Epithelial cell of esophagus (primary cell): ENCODE measurements around the gene PUS1.

Source experiments
- DNase-seq: peaks from one replicate; pipeline ENCODE4 v3.0.0; 2010; ENCODE audit warnings: low read depth
- H3K4me3 ChIP-seq: 2 replicates; pipeline ENCODE4 v1.5.1; 2011; ENCODE audit warnings: mild to moderate bottlenecking, low read length, control low read depth
- CTCF ChIP-seq: IDR thresholded peaks from 2 replicates; pipeline ENCODE4 v1.5.1; 2011; ENCODE audit warnings: low read depth, mild to moderate bottlenecking, low read length, control low read depth, inconsistent platforms; ENCODE audit not compliant: insufficient read depth; ENCODE audit errors: missing control alignments

Gene PUS1

DNA sequence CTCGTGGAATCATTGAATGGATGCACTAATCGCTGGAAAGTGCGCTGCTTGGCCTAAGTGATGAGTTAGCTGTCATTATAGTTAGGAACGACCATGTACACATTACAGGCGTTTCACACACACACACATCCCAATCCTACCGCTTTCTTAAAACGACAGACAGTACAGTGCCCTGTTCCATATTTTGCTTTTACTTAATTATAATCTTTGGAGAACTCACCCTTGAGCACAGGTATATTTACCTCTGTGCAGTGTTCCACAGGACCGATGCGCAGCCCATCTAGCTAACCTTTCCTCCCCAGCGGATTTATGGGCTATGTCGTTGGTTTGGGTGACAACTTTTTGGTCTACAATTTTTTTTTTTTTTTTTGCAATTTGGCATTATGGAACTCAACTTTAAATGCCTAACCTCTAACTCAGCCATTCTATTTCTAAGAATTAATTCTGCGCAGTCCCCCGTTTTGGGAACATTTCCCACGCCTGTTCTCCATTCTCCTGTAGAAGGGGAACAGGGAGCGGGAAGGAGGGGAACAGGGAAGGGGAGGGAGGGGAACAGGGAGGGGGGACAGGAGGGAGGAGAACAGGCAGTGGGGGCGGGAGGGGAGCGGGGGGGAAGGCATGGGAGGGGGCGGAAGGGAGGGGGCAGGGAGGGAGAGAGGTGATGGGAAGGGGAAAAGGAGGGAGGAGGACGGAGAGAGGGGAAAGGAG, 35.3 kb upstream of the PUS1 start:
- H3K4me3 ChIP-seq, result peak overlapping the region; percentile 14
- DNase-seq, result no peak
- TF ChIP-seq CTCF, result no peak

DNA sequence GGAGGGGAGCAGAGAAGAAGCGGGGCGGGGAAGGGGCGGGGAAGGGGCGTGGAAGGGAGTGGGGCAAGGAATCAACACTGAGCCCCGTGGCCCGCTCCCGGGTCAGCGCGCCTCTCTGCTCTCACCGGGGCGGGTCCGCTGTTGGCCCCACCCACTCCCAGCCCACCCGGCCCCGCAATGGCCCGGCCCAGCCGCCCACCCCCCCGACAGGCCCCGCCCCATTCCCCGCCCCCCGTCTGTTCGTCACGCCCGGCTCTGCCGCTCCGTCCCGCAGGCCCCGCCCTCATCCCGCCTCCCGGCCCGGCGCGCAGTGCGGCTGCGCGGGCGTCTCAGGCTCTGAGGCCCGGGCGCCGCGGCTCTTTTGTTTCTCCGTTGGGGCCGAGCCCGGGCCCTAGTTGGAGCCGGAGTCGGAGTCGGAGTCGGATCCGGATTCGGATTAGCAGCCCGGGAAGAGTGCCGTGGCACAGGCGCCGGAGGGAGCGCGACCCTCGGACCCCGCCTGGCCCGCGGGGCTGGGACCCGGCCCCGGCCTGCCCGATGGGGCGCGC, 34.7 kb upstream of the PUS1 start, which contains the start of gene ULK1:
ULK1 (plus strand) TSS at position 310 of the 548 bp plus-strand sequence. CDS start 380 bp downstream, outside the sequence.
- peak within 1 kb of the TSS; percentile 68 for H3K4me3 ChIP-seq
- no peak for TF ChIP-seq CTCF
- peak; percentile 87 for DNase-seq

DNA sequence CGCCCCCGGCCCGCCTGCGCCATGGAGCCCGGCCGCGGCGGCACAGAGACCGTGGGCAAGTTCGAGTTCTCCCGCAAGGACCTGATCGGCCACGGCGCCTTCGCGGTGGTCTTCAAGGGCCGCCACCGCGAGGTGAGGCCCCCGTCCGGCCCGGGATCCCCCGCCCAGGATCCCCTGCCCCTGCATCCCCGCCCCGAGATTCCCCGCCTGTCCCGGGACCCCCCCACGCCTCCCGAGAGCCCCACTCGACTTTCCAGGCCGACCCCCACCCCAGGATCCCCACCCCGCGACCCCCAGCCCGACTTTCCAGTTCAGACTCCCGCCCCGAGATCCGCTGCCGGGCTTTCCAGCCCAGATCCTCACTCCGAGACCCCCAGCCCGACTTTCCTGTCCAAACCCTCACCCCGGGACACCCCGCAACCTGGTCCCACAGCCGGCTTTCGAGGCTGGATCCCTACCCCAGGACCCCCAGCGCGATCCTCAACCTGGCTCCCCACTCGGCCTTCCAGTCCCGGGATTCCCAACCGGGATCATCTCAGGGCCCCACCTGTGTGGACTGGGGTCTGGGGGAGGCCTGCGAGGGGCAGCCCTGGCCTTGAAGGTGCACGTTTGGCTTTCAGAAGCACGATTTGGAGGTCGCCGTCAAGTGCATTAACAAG, 34.0 kb upstream of the PUS1 start:
- no peak for TF ChIP-seq CTCF
- DNase-seq, result peak; percentile 24
- peak overlapping the region; percentile 68 for H3K4me3 ChIP-seq

GRCh38 chr12:131895640-131896079, 33.4 kb upstream of the PUS1 start:
- no peak for DNase-seq
- H3K4me3 ChIP-seq, result peak overlapping the region; percentile 68
- no peak for TF ChIP-seq CTCF

DNA sequence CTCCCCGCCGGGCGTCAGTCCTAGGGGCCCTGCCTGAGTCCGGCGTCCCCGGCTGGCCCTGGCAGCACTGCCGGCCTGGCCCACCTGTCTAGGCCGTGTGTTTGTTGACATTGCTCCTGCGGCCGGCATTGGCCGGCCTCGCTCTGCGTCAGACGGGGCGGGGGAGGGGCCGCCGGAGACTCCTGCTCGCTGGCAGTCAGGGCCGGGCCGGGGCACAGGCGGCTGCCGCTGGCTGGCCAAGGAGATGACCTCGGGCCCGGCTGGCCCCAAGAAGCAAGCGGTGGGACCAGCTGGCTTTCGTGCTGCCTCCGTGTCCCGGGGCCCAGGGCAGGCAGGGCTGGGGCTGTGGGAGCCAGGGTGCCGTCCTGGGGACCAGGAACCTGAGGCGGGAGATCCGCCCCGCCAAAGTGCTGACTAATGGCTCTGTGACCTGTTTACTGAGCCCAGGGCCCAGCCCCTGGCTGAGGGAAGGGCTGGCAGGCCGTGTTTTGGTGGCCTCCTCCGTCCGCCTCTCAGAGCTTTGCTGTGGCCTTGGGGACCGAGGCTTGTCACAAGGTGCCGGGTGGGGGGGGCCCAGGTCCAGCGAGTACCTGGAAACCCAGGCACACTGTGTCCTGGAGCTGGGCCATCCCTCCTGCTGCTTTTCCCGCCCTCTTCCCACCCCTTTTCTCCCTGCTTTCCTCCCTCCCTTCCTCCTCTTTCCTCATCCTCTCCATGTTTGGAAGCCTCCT, 32.8 kb upstream of the PUS1 start:
- DNase-seq, result peak; percentile 89
- H3K4me3 ChIP-seq, result peak overlapping the region; percentile 68
- TF ChIP-seq CTCF, result no peak

GRCh38 chr12:131896811-131897270, 32.2 kb upstream of the PUS1 start:
- TF ChIP-seq CTCF, result no peak
- peak overlapping the region; percentile 68 for H3K4me3 ChIP-seq
- no peak for DNase-seq
